HEK293T (cell line): ENCODE data around the gene WDTC1.
A peak's percentile ranks its signal among the peaks of the same experiment; 100 is the strongest.
"Not testable (repeated sequence)": the region's sequence is repeated elsewhere in the genome, so short reads cannot be mapped to it uniquely, and the experiment has no call there.

Source experiments
- CTCF ChIA-PET: fragments of 350-600 bp; formaldehyde crosslinking; extraction: SDS; loops from one replicate; lab custom pipeline; 2021; ENCODE audit warnings: antibody characterized with exemption, inconsistent platforms; lab: Yijun Ruan, JAX
- POLR2A ChIA-PET: fragments of 350-600 bp; formaldehyde crosslinking; extraction: SDS; loops from one replicate; lab custom pipeline; 2020; ENCODE audit warnings: antibody characterized with exemption, inconsistent platforms; lab: Yijun Ruan, JAX
- DNase-seq: peaks from one replicate; pipeline ENCODE4 v3.0.0; 2012; ENCODE audit warnings: mixed read lengths; ENCODE audit errors: extremely low spot score
- ARNT ChIP-seq: fragments of 450-650 bp; IDR thresholded peaks from 2 replicates; pipeline ENCODE4 v1.6.1; 2017; ENCODE audit warnings: mild to moderate bottlenecking
- BHLHE40 ChIP-seq: fragments of 450-650 bp; IDR thresholded peaks from 2 replicates; pipeline ENCODE4 v1.6.1; 2016; ENCODE audit warnings: mild to moderate bottlenecking, moderate library complexity, borderline replicate concordance
- CTBP1 ChIP-seq: fragments of 450-650 bp; IDR thresholded peaks from 2 replicates; pipeline ENCODE4 v1.6.1; 2016; ENCODE audit warnings: borderline replicate concordance
- ELF4 ChIP-seq: fragments of 450-650 bp; IDR thresholded peaks from 2 replicates; pipeline ENCODE4 v1.6.1; 2017; ENCODE audit warnings: antibody characterized with exemption
- FOXA1 ChIP-seq: fragments of 450-650 bp; IDR thresholded peaks from 2 replicates; pipeline ENCODE4 v1.6.1; 2016; ENCODE audit warnings: mild to moderate bottlenecking
- FOXK2 ChIP-seq: fragments of 450-650 bp; IDR thresholded peaks from 2 replicates; pipeline ENCODE4 v1.6.1; 2016; ENCODE audit warnings: mild to moderate bottlenecking
- FOXM1 ChIP-seq: fragments of 450-650 bp; IDR thresholded peaks from 2 replicates; pipeline ENCODE4 v1.6.1; 2017; ENCODE audit warnings: mild to moderate bottlenecking, borderline replicate concordance
- HDGF ChIP-seq: fragments of 450-650 bp; IDR thresholded peaks from 2 replicates; pipeline ENCODE4 v1.6.1; 2017; ENCODE audit warnings: antibody characterized with exemption, borderline replicate concordance
- L3MBTL2 ChIP-seq: fragments of 450-650 bp; conservative IDR thresholded peaks from 2 replicates; pipeline ENCODE4 v1.6.1; 2016; ENCODE audit warnings: mild to moderate bottlenecking
- LEF1 ChIP-seq: fragments of 450-650 bp; IDR thresholded peaks from 2 replicates; pipeline ENCODE4 v1.6.1; 2017; ENCODE audit warnings: mild to moderate bottlenecking, borderline replicate concordance
- NFRKB ChIP-seq: fragments of 450-650 bp; IDR thresholded peaks from 2 replicates; pipeline ENCODE4 v1.6.1; 2016; ENCODE audit warnings: mild to moderate bottlenecking, moderate library complexity
- PKNOX1 ChIP-seq: fragments of 450-650 bp; IDR thresholded peaks from 2 replicates; pipeline ENCODE4 v1.6.1; 2016
- SP1 ChIP-seq: fragments of 450-650 bp; IDR thresholded peaks from 2 replicates; pipeline ENCODE4 v1.6.1; 2017
- SUZ12 ChIP-seq: fragments of 450-650 bp; IDR thresholded peaks from 2 replicates; pipeline ENCODE4 v1.6.1; 2016; ENCODE audit warnings: mild to moderate bottlenecking
- TARDBP ChIP-seq: fragments of 450-650 bp; IDR thresholded peaks from 2 replicates; pipeline ENCODE4 v1.6.1; 2016
- ZNF384 ChIP-seq: fragments of 450-650 bp; IDR thresholded peaks from 2 replicates; pipeline ENCODE4 v1.6.1; 2016

The WDTC1 gene

DNA sequence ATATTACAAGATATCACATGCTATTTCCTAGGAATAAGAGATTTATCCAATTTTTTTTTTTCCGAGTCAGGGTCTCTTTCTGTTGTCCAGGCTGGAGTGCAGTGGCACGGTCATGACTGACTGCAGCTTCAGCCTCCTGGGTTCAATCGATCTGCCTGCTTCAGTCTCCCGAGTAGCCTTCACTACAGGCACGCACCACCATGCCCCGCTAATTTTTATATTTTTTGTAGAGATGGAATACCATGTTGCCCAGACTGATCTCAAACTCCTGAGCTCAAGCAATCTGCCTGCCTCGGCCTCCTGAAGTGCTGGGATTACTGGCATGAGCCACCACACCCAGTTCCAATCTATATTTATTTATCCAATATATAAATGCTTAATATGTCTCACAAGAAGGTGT is 18.0 kb upstream of the WDTC1 start:
- POLR2A ChIA-PET = no interaction called here
- TF ChIP-seq L3MBTL2 = no peak
- no peak for TF ChIP-seq CTBP1
- TF ChIP-seq SP1 = no peak
- TF ChIP-seq BHLHE40 = no peak
- TF ChIP-seq SUZ12 = no peak
- no peak for TF ChIP-seq HDGF
- TF ChIP-seq LEF1 = no peak
- TF ChIP-seq NFRKB = no peak
- no peak for TF ChIP-seq TARDBP
- TF ChIP-seq FOXA1 = no peak
- TF ChIP-seq PKNOX1 = no peak
- no peak for TF ChIP-seq FOXM1
- no peak for TF ChIP-seq FOXK2

DNA sequence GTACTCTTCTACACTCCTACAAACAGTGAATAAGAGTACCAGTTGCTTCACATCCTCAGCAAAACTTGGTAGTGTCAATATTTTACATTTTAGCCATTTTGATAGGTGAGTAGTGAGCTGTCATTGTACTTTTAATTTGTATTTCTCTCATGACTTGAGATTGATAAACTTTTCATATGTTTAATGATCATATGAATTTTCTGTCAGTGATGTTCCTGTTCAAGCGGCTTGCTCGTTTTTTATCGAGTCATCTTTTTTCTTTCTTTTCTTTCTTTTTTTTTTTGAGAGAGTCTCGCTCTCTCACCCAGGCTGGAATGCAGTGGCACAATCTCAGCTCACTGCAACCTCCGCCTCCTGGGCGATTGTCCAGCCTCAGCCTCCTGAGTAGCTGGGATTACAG is 17.0 kb upstream of the WDTC1 start:
- ChIA-PET CTCF (interaction anchor here (0.5 kb wide), 1 partner anchor 66 kb away, joined by 3 read pairs; no protein-coding TSS in a partner anchor), POLR2A (no interaction called here)
- no peak for DNase-seq
- TF ChIP-seq LEF1 = no peak
- TF ChIP-seq SUZ12 = no peak
- TF ChIP-seq FOXM1 = no peak
- TF ChIP-seq TARDBP = no peak
- TF ChIP-seq NFRKB = no peak
- no peak for TF ChIP-seq L3MBTL2
- TF ChIP-seq FOXA1 = no peak

More for the DNA sequence above, 18.0 kb upstream of the WDTC1 start:
- CTCF ChIA-PET = no interaction called here
- DNase-seq = no peak

DNA sequence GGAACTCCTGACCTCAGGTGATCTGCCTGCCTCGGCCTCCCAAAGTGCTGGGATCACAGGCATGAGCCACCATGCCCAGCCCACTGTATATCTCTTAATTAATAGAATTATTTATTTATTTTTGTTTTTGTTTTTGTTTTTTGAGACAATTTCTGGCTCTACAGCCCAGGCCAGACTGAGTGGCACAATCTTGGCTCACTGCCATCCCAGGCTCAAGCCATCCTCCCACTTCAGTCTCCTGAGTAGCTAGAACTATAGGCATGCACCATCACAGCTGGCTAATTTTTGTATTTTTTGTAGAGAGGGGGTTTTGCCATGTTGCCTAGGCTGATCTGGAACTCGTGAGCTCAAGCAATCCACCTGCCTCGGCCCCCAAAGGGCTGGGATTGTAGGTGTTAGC is 15.7 kb upstream of the WDTC1 start:
- ChIA-PET CTCF (interaction anchor here (0.6 kb wide), 1 partner anchor 191 kb away, joined by 5 read pairs; no protein-coding TSS in a partner anchor), POLR2A (no interaction called here)
- DNase-seq = no peak
- TF ChIP-seq FOXM1 (no peak), PKNOX1 (no peak), FOXA1 (no peak), ZNF384 (no peak), SUZ12 (no peak)

GRCh38 chr1:27220096-27220495 is 14.3 kb upstream of the WDTC1 start:
- POLR2A ChIA-PET = no interaction called here

DNA sequence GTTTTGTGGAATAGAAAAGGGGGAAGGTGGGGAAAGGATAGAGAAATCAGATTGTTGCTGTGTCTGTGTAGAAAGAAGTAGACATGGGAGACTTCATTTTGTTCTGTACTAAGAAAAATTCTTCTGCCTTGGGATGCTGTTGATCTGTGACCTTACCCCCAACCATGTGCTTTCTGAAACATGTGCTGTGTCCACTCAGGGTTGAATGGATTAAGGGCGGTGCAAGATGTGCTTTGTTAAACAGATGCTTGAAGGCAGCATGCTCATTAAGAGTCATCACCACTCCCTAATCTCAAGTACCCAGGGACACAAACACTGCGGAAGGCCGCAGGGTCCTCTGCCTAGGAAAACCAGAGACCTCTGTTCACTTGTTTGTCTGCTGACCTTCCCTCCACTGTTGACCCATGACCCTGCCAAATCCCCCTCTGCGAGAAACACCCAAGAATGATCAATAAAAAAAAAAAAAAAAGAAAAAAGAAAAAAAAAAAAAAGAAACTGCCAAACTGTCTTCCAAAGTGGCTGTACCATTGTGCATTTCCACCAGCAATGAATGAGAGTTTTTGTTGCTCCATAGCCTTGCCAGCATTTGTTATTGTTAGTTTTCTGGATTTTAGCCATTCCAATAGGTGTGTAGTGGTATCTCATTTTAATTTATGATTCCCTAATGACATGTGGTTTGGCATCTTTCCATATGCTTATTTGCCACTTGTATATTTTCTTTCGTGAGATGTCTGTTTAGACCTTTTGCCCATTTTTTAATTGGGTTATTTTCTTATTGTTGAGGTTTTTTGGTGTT is 13.5 kb upstream of the WDTC1 start:
- DNase-seq, POLR2A ChIA-PET, CTCF ChIA-PET: not testable (repeated sequence)
- 0 out of 2 replicates have a peak, but pooled peaks have one; percentile 16 for TF ChIP-seq ZNF384

More at GRCh38 chr1:27220096-27220495, 14.3 kb upstream of the WDTC1 start:
- CTCF ChIA-PET = no interaction called here
- no peak for DNase-seq
- TF ChIP-seq FOXK2 = no peak
- TF ChIP-seq CTBP1 = no peak
- TF ChIP-seq SUZ12 = no peak
- no peak for TF ChIP-seq ARNT
- TF ChIP-seq ELF4 = no peak

GRCh38 chr1:27225621-27226020 is 8.8 kb upstream of the WDTC1 start:
- POLR2A ChIA-PET = interaction anchor here (0.9 kb wide), 1 partner anchor 8 kb away, joined by 4 read pairs; the partner anchor contains the start of gene WDTC1
- no peak for DNase-seq
- CTCF ChIA-PET = no interaction called here
- TF ChIP-seq FOXA1 (no peak), L3MBTL2 (no peak), PKNOX1 (no peak), SP1 (no peak), CTBP1 (no peak), SUZ12 (no peak), ZNF384 (no peak), BHLHE40 (no peak), NFRKB (no peak), FOXK2 (no peak), HDGF (no peak)

GRCh38 chr1:27227765-27228164 is 6.7 kb upstream of the WDTC1 start:
- no peak for TF ChIP-seq SUZ12
- TF ChIP-seq BHLHE40 = no peak
- no peak for TF ChIP-seq ELF4
- ChIA-PET CTCF (interaction anchor here (0.7 kb wide), 1 partner anchor 156 kb away, joined by 7 read pairs; the partner anchor contains the start of gene CD164L2), POLR2A (no interaction called here)
- no peak for DNase-seq
